HL-60 (cell line): Measurements from ENCODE around the gene TUBB4A.

Source experiments
- CTCF ChIP-seq: IDR thresholded peaks from one replicate; pipeline ENCODE4 v1.5.1; 2011; ENCODE audit warnings: low read length, control low read depth, inconsistent platforms; ENCODE audit not compliant: insufficient read depth
- POLR2AphosphoS5 ChIP-seq: IDR thresholded peaks from 2 replicates; pipeline ENCODE4 v1.6.1; 2012; ENCODE audit warnings: low read depth
- REST ChIP-seq: IDR thresholded peaks from 2 replicates; pipeline ENCODE4 v1.6.1; 2012; ENCODE audit warnings: low read depth; ENCODE audit not compliant: insufficient replicate concordance

- TF ChIP-seq CTCF, result no peak
- no peak for TF ChIP-seq POLR2AphosphoS5
- no peak for TF ChIP-seq REST
These were observed 44.0 kb downstream of the TUBB4A start for GRCh38 chr19:6457958-6458694.
